ENCODE data around the gene SPATA12.

SPATA12 gene

DNA sequence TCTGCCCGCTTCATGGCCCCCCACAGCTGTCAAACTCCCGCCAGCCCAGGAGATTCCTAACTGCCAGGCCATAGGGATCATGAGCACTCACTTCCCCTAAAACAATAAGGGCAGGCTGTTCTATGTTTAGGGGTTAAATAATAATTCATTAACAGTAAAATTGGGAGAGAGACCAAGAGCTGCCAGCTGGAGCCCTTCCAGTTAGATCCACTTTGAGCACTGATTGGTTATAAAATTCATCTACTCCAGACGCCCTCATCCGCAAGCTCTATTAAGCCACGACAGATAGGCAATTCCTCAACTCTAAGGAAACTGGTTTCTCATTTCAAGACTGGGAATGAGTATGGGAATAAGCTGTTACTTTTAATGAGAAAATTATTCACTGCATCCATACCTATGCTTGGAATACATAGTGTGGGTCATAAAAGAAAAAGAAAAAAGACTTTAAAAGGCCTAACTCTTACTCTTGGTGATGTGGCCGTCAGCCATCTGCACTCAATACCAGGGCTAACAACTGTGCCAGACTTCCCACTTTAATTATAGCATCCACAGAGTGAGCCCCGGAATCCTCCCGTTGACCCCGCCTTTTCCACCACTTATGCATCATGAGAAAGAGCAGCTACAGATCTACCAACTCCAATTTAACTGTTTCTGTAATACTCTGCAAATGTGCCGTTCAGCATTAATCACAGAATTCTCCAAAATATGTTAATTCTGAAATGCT lies 60.1 kb downstream of the SPATA12 start:
- peak; percentile 7 for DNase-seq

All from NCI-H2227 treated with DMSO at 0.1 percent for 48 hours (cell line).